Activated B cell treated with CpG ODN at 0.5 μM for 24 hours (primary cell): ENCODE measurements around the gene VPS45. TPM values are rescaled to one million over a fixed set of nuclear protein-coding genes. Genes with fewer than 3 reads are reported as not detected.

Experiments used
- ATAC-seq: fragments of 200-7000 bp; cut with Tn5 transposase; one replicate; pipeline ENCODE4 v1.10.0; 2021; ENCODE audit warnings: low read depth, mild to moderate bottlenecking, moderate library complexity
- CTCF ChIA-PET: fragments of 350-600 bp; sonication (Branson Sonifier 250); formaldehyde crosslinking; loops from one replicate; lab custom pipeline; 2021; ENCODE audit warnings: antibody characterized with exemption; lab: Charles Lee
- POLR2A ChIA-PET: fragments of 350-600 bp; sonication (Branson Sonifier 250); formaldehyde crosslinking; loops from one replicate; lab custom pipeline; 2021; ENCODE audit warnings: antibody characterized with exemption; lab: Charles Lee
- DNase-seq: peaks from one replicate; pipeline ENCODE4 v3.0.0; 2022
- H3K27ac Mint-ChIP-seq: one replicate; pipeline ENCODE4 v1.8.0; 2020; ENCODE audit warnings: mixed read lengths
- H3K27me3 Mint-ChIP-seq: one replicate; pipeline ENCODE4 v1.8.0; 2021; ENCODE audit warnings: mixed read lengths
- H3K36me3 Mint-ChIP-seq: one replicate; pipeline ENCODE4 v1.8.0; 2021; ENCODE audit warnings: low read depth, mixed read lengths
- H3K4me1 Mint-ChIP-seq: one replicate; pipeline ENCODE4 v1.8.0; 2021; ENCODE audit warnings: mixed read lengths
- H3K4me3 Mint-ChIP-seq: one replicate; pipeline ENCODE4 v1.8.0; 2020; ENCODE audit warnings: mild to moderate bottlenecking, mixed read lengths
- H3K9me3 Mint-ChIP-seq: one replicate; pipeline ENCODE4 v1.8.0; 2020; ENCODE audit warnings: mixed read lengths
- intact Hi-C: fragments of 100-400 bp; cut with micrococcal nuclease; formaldehyde crosslinking; loops from one replicate; pipeline ENCODE4 v1.15.1; 2024
- total RNA-seq: library from RNA; stranded (reverse); gene quantifications from 2 replicates; pipeline ENCODE4 v1.2.3, GENCODE V29; 2022
- TF ChIP-seq, protein P1 (sequence below): fragments of 200-600 bp; IDR thresholded peaks from one replicate; pipeline ENCODE4 v1.8.0; 2022; ENCODE audit warnings: antibody characterized with exemption, mild to moderate bottlenecking

Gene VPS45
- total RNA-seq, 1 donor from 2014 or later, result 46.0 TPM

DNA sequence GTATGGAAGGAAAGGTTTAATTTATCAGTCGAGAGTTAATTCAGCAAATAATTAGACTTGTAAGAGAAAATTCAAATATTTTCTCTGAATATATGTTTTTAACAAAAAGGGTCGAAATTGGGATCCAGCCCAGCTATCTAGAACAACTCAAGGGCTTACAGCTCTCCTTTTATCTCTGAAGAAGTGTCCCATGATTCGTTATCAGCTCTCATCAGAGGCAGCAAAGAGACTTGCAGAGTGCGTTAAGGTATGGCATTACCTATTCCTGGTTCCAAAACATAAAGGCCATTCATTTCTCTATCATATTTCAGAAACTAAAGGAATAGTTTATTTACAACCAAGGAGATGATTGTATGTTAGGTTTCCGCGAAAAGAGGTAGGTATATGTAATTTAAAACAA lies 9.4 kb downstream of the VPS45 start:
- ChIA-PET POLR2A (interaction anchor here (0.5 to 1.7 kb wide), 2 partner anchors 9 to 34 kb away, joined by 3 read pairs; partner anchors contain the start of gene VPS45), CTCF (interaction anchor here (1.3 to 3.6 kb wide), 3 partner anchors 89 to 110 kb away, joined by 4 to 16 read pairs (median 8); no protein-coding TSS in a partner anchor)
- ATAC-seq (no peak), DNase-seq (no peak)
- TF ChIP-seq, protein P1, sequence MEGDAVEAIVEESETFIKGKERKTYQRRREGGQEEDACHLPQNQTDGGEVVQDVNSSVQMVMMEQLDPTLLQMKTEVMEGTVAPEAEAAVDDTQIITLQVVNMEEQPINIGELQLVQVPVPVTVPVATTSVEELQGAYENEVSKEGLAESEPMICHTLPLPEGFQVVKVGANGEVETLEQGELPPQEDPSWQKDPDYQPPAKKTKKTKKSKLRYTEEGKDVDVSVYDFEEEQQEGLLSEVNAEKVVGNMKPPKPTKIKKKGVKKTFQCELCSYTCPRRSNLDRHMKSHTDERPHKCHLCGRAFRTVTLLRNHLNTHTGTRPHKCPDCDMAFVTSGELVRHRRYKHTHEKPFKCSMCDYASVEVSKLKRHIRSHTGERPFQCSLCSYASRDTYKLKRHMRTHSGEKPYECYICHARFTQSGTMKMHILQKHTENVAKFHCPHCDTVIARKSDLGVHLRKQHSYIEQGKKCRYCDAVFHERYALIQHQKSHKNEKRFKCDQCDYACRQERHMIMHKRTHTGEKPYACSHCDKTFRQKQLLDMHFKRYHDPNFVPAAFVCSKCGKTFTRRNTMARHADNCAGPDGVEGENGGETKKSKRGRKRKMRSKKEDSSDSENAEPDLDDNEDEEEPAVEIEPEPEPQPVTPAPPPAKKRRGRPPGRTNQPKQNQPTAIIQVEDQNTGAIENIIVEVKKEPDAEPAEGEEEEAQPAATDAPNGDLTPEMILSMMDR, result no peak
- no peaks in the 10 kb centered on the region for H3K27me3 Mint-ChIP-seq
- no peak overlapping the region for H3K4me3 Mint-ChIP-seq
- H3K9me3 Mint-ChIP-seq, result no peaks in the 10 kb centered on the region
- H3K4me1 Mint-ChIP-seq, result peaks cover 42% of the 10 kb centered on the region
- no peak overlapping the region for H3K27ac Mint-ChIP-seq
- intact Hi-C loops, result no loop called here
- peaks cover 54% of the 10 kb centered on the region for H3K36me3 Mint-ChIP-seq

DNA sequence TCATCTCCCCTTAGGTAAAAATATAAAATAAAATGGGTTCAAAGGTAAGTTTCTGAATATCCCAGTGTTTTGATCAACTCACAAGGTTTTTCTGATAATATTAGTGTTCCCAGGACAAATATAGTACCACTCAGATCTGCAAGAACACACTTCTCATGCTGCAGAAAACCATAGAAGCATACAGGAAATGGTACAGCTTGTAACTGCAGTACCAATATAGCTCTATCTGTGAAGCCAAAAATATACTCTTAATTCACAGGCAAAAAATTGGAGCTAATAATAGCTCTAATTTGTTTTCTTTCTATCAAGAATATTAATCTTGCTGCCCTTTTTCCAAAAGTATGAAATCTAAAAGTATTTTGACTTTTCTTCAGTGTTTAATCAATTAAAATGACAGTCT lies 13.2 kb downstream of the VPS45 start:
- ChIA-PET POLR2A (interaction anchor here (2.1 to 2.7 kb wide), 2 partner anchors 69 to 78 kb away, joined by 8 to 9 read pairs; partner anchors contain the start of gene PLEKHO1), CTCF (interaction anchor here (1.2 to 1.9 kb wide), 2 partner anchors 88 to 107 kb away, joined by 4 to 8 read pairs; no protein-coding TSS in a partner anchor)
- no peaks in the 10 kb centered on the region for H3K27me3 Mint-ChIP-seq
- intact Hi-C loops, result no loop called here
- TF ChIP-seq, protein P1, result no peak
- DNase-seq (no peak), ATAC-seq (peak; percentile 28)
- H3K9me3 Mint-ChIP-seq, result no peaks in the 10 kb centered on the region
- H3K4me1 Mint-ChIP-seq, result peaks cover 32% of the 10 kb centered on the region
- H3K4me3 Mint-ChIP-seq, result peak overlapping the region; percentile 53
- H3K27ac Mint-ChIP-seq, result peak overlapping the region; percentile 67
- peaks cover 62% of the 10 kb centered on the region for H3K36me3 Mint-ChIP-seq

DNA sequence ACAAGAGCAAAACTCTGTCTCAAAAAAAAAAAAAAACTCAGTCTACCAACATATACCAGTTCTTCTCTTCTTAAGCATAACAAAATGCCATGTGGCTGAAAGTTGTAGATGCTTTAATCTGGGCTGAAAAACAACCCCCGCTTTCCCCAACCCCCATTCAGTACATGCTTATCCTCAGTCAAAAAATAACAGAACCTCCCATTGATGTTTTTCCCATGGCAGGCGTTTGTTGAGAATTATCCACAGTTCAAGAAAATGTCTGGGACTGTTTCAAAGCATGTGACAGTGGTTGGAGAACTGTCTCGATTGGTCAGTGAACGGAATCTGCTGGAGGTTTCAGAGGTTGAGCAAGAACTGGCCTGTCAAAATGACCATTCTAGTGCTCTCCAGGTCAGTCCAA lies 14.9 kb downstream of the VPS45 start:
- TF ChIP-seq, protein P1, result no peak
- POLR2A ChIA-PET, result no interaction called here
- H3K36me3 Mint-ChIP-seq, result peaks cover 67% of the 10 kb centered on the region
- ATAC-seq (no peak), DNase-seq (no peak)
- intact Hi-C loops, result no loop called here
- no peaks in the 10 kb centered on the region for H3K27me3 Mint-ChIP-seq
- H3K4me1 Mint-ChIP-seq, result peaks cover 26% of the 10 kb centered on the region
- H3K4me3 Mint-ChIP-seq, result no peak overlapping the region
- CTCF ChIA-PET, result interaction anchor here (0.6 kb wide), 1 partner anchor 87 kb away, joined by 3 read pairs; no protein-coding TSS in a partner anchor
- H3K9me3 Mint-ChIP-seq, result no peaks in the 10 kb centered on the region
- H3K27ac Mint-ChIP-seq, result no peak overlapping the region

DNA sequence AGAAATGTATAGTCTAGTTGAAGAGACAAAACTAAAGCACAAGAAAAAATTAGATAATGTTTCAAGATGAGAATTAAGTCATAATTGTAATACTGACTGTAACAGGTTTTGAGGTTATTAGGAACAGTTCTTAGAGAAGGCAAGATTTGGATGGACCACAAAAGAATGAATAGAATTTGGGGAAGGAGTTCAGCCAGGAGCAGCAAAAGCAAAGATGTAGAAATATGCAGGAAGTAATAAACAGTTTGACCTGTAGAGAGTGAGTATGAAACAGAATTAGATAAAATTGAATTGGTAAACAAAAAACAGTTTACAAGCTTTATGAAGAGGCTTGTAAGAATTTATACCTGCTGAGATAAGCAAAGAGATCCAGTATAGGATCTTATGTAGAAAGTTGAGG lies 16.3 kb downstream of the VPS45 start:
- Mint-ChIP-seq H3K4me1 (peaks cover 23% of the 10 kb centered on the region), H3K27me3 (no peaks in the 10 kb centered on the region), H3K4me3 (no peak overlapping the region), H3K36me3 (peaks cover 64% of the 10 kb centered on the region), H3K27ac (no peak overlapping the region), H3K9me3 (no peaks in the 10 kb centered on the region)
- no peak for ATAC-seq
- CTCF ChIA-PET, result no interaction called here
- TF ChIP-seq, protein P1, result no peak
- intact Hi-C loops, result no loop called here
- no peak for DNase-seq
- POLR2A ChIA-PET, result interaction anchor here (1.1 kb wide), 1 partner anchor 76 kb away, joined by 4 read pairs; no protein-coding TSS in a partner anchor

DNA sequence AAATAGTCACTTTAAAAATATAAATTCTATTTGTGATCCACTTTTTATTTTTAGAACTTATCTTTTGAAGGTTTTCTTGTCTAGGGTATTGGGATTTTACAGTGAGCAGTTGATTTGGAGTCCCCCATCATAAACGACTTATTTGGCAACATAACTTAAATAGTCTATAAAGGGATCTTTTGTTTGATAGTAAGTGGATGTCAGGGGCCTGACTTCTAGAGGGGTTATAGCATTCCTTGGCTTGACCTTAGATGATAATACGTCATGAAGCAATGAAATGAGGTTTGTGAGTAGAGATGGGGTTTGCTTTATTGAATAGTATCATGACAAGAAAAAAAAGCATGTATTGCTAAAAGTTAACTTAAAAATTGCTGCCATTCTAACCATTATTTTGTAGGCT lies 17.8 kb downstream of the VPS45 start:
- DNase-seq (no peak), ATAC-seq (no peak)
- H3K36me3 Mint-ChIP-seq, result peaks cover 61% of the 10 kb centered on the region

More for the DNA sequence above, 17.8 kb downstream of the VPS45 start:
- TF ChIP-seq, protein P1, result no peak
- H3K27ac Mint-ChIP-seq, result no peak overlapping the region
- intact Hi-C loops, result no loop called here
- H3K9me3 Mint-ChIP-seq, result no peaks in the 10 kb centered on the region
- H3K27me3 Mint-ChIP-seq, result no peaks in the 10 kb centered on the region
- CTCF ChIA-PET, result no interaction called here
- no peak overlapping the region for H3K4me3 Mint-ChIP-seq
- POLR2A ChIA-PET, result no interaction called here
- peaks cover 33% of the 10 kb centered on the region for H3K4me1 Mint-ChIP-seq
